Uterus (tissue), 4 donors: ENCODE data around the gene ZFTA. TPM values are rescaled to one million over a fixed set of nuclear protein-coding genes. Genes with fewer than 3 reads are reported as not detected.
A peak's percentile ranks its signal among the peaks of the same experiment; 100 is the strongest.

Experiments
- DNase-seq, 2 donors: peaks; one replicate each; pipeline ENCODE4 v3.0.0-alpha.2; 2019 to 2020
- H3K27ac ChIP-seq, 2 donors: fragments of 200-600 bp; sonication (generic); 1 replicate in 1 of 2; 2 replicates in 1 of 2; pipeline ENCODE4 v1.5.1; 2016 to 2018
- H3K27me3 ChIP-seq, 2 donors: fragments of 200-600 bp; sonication (generic); one replicate each; pipeline ENCODE4 v1.5.1; 2018 to 2019; ENCODE audit warnings: control low read depth in 1 of 2
- H3K36me3 ChIP-seq, 2 donors: fragments of 200-600 bp; sonication (generic); one replicate each; pipeline ENCODE4 v1.5.1; 2019; ENCODE audit warnings: control low read depth in 1 of 2
- H3K4me1 ChIP-seq, 2 donors: fragments of 200-600 bp; sonication (generic); one replicate each; pipeline ENCODE4 v1.5.1; 2018 to 2019; ENCODE audit warnings: control low read depth in 1 of 2
- H3K4me3 ChIP-seq, 2 donors: fragments of 200-600 bp; sonication (generic); 1 replicate in 1 of 2; 2 replicates in 1 of 2; pipeline ENCODE4 v1.5.1; 2018 to 2019; ENCODE audit warnings: mild to moderate bottlenecking in 1 of 2
- H3K9me3 ChIP-seq, 2 donors: fragments of 200-600 bp; sonication (generic); one replicate each; pipeline ENCODE4 v1.5.1; 2019; ENCODE audit warnings: control low read depth in 1 of 2
- POLR2A ChIP-seq, 2 donors: fragments of 450-650 bp; IDR thresholded peaks; one replicate each; pipeline ENCODE4 v1.6.1; 2016; ENCODE audit warnings: antibody characterized with exemption in 2 of 2, mild to moderate bottlenecking in 1 of 2, moderate library complexity in 1 of 2
- intact Hi-C: fragments of 100-400 bp; cut with DNase I; formaldehyde crosslinking; loops from one replicate; pipeline ENCODE4 v1.15.1; 2023; ENCODE audit warnings: low total_unique reads
- total RNA-seq, 4 donors: library from RNA; depleted of rRNA in 3 of 4; stranded (reverse); fragments of >200 nt in 3 of 4; gene quantifications; one replicate each; pipeline versions ENCODE4 v1.1.0 to v1.2.4, GENCODE V29; 2014 to 2023
- TF ChIP-seq, protein P1 (sequence below), 4 experiments: fragments of 200-600 bp in 2 of 4; fragments of 450-650 bp in 2 of 4; sonication (generic) in 2 of 4; IDR thresholded peaks; one replicate each; pipeline ENCODE4 v1.5.1; 2016 to 2019; ENCODE audit warnings: antibody characterized with exemption in 4 of 4, mild to moderate bottlenecking in 2 of 4, moderate library complexity in 1 of 4
- donor health status: DM: yes; HTN: yes; CAD: no.

ZFTA gene
- total RNA-seq, 4 donors from 2014 or later: 19.7 to 61.5 (median 48.4) TPM

DNA sequence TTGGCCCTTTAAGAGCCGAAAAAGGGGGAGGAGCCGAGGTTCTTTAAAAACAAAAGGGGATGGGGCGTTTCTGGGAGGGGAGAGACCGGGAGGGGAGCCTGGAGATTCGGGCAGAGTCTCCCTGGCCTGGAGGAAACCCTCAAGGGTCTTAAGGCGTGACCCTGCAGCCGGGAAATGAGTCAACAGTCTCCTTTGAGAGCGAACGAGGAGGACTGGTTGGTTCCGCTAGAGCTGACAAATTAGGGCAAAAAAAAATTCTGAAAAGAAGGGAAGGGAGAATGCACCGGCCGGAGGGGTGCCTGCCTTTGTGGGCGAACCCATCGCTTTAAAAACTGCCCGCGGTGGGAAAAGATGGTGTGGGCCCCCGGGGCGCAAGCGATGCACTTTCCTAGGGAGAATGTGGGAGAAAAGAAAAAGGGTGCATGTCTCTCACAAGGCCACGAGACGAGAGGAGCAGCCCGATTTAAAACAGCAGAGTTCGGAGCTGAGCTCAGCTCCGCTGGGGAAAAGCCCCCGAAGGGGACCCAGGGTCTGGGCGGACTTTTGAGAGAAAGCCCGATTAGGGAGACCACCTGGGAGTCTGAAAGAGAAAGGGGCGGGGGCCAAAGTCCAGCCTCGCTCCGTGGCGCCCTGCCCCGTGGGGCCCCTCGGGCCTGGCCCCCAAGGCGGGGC is 874 bp downstream of the ZFTA start:
- DNase-seq: peak; percentile 65 to 85
- H3K27me3 ChIP-seq: no peaks in the 10 kb centered on the region
- H3K4me3 ChIP-seq: peak overlapping the region; percentile 80 to 97
- H3K9me3 ChIP-seq: no peaks in the 10 kb centered on the region
- no peaks in the 10 kb centered on the region for H3K36me3 ChIP-seq
- intact Hi-C loops: loop anchor here (10.0 kb wide), 2 partner anchors 177 to 377 kb away; no protein-coding TSS in a partner anchor
- peaks cover 0 to 11% of the 10 kb centered on the region in 2 donors for H3K4me1 ChIP-seq
- H3K27ac ChIP-seq: peak overlapping the region; percentile 96
- TF ChIP-seq POLR2A (IDR thresholded peaks at IDR 0.05): no peak
- TF ChIP-seq, protein P1, sequence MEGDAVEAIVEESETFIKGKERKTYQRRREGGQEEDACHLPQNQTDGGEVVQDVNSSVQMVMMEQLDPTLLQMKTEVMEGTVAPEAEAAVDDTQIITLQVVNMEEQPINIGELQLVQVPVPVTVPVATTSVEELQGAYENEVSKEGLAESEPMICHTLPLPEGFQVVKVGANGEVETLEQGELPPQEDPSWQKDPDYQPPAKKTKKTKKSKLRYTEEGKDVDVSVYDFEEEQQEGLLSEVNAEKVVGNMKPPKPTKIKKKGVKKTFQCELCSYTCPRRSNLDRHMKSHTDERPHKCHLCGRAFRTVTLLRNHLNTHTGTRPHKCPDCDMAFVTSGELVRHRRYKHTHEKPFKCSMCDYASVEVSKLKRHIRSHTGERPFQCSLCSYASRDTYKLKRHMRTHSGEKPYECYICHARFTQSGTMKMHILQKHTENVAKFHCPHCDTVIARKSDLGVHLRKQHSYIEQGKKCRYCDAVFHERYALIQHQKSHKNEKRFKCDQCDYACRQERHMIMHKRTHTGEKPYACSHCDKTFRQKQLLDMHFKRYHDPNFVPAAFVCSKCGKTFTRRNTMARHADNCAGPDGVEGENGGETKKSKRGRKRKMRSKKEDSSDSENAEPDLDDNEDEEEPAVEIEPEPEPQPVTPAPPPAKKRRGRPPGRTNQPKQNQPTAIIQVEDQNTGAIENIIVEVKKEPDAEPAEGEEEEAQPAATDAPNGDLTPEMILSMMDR (IDR thresholded peaks at IDR 0.05): no peak

DNA sequence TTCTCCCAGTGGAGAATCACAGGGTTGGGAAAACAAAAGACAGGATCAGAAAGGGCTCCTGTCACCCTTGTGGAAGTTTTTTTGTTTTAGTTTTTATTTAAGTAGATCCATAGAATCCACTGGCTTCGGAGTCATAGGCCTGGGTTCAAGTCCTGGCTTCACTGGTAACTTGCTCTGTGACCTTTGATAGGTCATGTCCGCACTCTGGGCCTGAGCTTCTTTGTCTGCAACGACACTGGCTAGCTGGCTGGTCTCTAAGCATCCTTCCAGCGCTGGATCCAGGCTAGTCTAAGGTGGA is 1.4 kb downstream of the ZFTA start:
- TF ChIP-seq POLR2A (IDR thresholded peaks at IDR 0.05): no peak
- TF ChIP-seq, protein P1 (IDR thresholded peaks at IDR 0.05): no peak
- H3K4me1 ChIP-seq: peaks cover 0 to 12% of the 10 kb centered on the region in 2 donors
- no peaks in the 10 kb centered on the region for H3K27me3 ChIP-seq
- H3K36me3 ChIP-seq: no peaks in the 10 kb centered on the region
- H3K9me3 ChIP-seq: no peaks in the 10 kb centered on the region
- H3K4me3 ChIP-seq: peak overlapping the region; percentile 80 to 97
- no peak for DNase-seq
- H3K27ac ChIP-seq: peak overlapping the region; percentile 96
- intact Hi-C loops: loop anchor here (10.0 kb wide), 2 partner anchors 178 to 378 kb away; no protein-coding TSS in a partner anchor

DNA sequence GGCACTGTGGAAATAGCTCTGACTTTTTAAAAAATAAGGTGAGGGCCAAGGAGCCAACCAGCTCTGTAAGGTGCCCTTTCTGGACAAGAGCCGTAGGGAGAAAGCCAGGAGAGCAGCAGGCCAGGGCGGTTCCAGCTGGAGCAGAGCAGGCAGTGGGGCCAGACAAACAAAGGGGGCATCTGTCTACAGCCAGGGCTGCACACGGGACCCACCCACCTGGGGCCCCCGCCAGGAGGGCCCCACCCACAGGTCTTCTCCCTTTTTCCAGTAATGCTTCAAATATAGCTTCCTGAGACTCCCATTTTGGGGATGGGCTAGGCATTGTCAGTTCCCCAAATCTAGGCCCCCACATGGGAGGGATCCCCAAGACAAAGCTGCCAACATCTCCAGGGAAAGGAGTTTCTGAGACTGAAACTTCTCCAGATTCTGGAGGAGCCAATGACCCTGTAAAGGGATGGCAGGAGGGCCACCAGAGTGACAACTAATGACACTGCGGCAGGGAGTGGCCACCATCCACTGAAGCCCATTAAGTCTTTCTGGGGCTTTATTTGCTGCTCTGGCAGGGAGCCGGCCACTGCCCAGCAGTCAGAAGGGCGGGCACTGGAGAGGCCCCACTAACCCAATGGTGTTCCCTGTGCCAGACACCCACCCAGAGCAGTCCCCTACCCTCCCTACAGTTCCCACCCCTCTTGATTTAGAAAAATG is 1.9 kb downstream of the ZFTA start:
- Histone ChIP-seq H3K36me3 (no peaks in the 10 kb centered on the region), H3K27ac (peak overlapping the region; percentile 96), H3K4me1 (peaks cover 0 to 18% of the 10 kb centered on the region in 2 donors), H3K27me3 (no peaks in the 10 kb centered on the region), H3K9me3 (no peaks in the 10 kb centered on the region), H3K4me3 (peak overlapping the region; percentile 80 to 97)
- DNase-seq: peak; percentile 25 to 30
- intact Hi-C loops: loop anchor here (10.0 kb wide), 2 partner anchors 178 to 378 kb away; no protein-coding TSS in a partner anchor
- TF ChIP-seq, protein P1 (IDR thresholded peaks at IDR 0.05): no peak
- TF ChIP-seq POLR2A (IDR thresholded peaks at IDR 0.05): no peak

DNA sequence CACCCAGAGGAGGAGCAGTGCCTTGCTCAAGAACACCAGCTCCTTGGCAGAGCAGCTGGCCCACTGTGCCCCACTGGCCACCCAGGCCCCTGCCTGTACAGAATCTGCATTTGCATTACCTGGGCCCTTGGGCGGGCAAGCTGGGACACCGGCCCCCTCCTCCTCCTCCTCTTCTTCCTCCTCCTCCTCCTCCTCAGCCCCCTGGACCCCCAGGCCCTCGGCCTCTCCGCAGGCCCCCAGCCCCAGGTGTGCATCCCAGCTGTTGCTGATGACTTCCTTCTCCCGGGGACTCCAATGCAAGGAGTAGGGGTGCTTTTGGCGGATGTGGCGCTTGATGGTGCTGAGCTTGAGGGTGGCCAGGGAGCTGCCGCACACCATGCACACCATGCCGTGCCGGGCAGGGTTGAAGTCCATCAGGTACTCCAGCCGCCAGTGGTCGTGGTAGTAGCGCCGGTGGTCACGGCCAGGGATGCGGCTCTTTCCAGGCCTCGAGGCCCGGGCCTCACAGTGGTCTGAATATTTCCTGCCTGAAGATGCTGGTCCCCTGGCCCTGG is 2.8 kb downstream of the ZFTA start:
- H3K9me3 ChIP-seq: no peaks in the 10 kb centered on the region
- peaks cover 0 to 20% of the 10 kb centered on the region in 2 donors for H3K4me1 ChIP-seq
- peak overlapping the region; percentile 96 for H3K27ac ChIP-seq
- DNase-seq: peak; percentile 21 to 25
- no peaks in the 10 kb centered on the region for H3K27me3 ChIP-seq
- intact Hi-C loops: loop anchor here (10.0 kb wide), 2 partner anchors 179 to 379 kb away; no protein-coding TSS in a partner anchor
- no peak for TF ChIP-seq POLR2A (IDR thresholded peaks at IDR 0.05)
- TF ChIP-seq, protein P1 (IDR thresholded peaks at IDR 0.05): no peak
- H3K36me3 ChIP-seq: no peaks in the 10 kb centered on the region
- no peak overlapping the region for H3K4me3 ChIP-seq
